ENCODE results near the gene FAM210A.

The FAM210A gene

DNA sequence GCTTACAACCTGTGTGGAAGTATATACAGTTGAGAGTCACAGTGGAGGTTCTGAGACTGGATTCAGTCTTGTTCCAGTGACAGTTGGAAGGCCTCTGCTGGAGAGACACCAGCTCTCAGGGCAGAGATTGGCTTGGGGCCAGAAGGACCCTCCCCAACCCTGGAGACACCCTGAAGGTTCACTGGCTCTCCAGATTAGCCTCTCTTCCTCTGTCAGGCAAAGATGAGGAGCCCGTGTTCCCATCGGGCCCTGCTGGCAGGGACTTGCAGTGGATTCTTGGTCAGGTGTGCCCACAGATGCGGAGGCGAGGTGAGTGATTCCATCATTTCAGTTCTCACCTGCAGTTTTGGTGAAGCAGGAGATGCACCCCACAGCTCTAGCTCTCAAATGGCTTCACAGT lies 78.6 kb downstream of the FAM210A start:
- no peaks in the 10 kb centered on the region for H3K79me2 ChIP-seq
- no peak overlapping the region for H3K27ac ChIP-seq
- H3K4me3 ChIP-seq (ENCODE audit: low read depth, low read length), result no peak overlapping the region
- H3K27me3 ChIP-seq (ENCODE audit: control insufficient read depth, insufficient read depth, low read length), result no peaks in the 10 kb centered on the region
- no peaks in the 10 kb centered on the region for H3K4me1 ChIP-seq
- no peak overlapping the region for H3K4me2 ChIP-seq (ENCODE audit: low read length)
- no peaks in the 10 kb centered on the region for H3K36me3 ChIP-seq (ENCODE audit: control insufficient read depth, insufficient read depth, low read length)
- TF ChIP-seq, protein P1, sequence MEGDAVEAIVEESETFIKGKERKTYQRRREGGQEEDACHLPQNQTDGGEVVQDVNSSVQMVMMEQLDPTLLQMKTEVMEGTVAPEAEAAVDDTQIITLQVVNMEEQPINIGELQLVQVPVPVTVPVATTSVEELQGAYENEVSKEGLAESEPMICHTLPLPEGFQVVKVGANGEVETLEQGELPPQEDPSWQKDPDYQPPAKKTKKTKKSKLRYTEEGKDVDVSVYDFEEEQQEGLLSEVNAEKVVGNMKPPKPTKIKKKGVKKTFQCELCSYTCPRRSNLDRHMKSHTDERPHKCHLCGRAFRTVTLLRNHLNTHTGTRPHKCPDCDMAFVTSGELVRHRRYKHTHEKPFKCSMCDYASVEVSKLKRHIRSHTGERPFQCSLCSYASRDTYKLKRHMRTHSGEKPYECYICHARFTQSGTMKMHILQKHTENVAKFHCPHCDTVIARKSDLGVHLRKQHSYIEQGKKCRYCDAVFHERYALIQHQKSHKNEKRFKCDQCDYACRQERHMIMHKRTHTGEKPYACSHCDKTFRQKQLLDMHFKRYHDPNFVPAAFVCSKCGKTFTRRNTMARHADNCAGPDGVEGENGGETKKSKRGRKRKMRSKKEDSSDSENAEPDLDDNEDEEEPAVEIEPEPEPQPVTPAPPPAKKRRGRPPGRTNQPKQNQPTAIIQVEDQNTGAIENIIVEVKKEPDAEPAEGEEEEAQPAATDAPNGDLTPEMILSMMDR (IDR thresholded peaks at IDR 0.05), result no peak
- H3K9me3 ChIP-seq (ENCODE audit: control insufficient read depth, low read length), result no peaks in the 10 kb centered on the region
- H3K9ac ChIP-seq, result no peak overlapping the region
- no peak overlapping the region for H2AFZ ChIP-seq

DNA sequence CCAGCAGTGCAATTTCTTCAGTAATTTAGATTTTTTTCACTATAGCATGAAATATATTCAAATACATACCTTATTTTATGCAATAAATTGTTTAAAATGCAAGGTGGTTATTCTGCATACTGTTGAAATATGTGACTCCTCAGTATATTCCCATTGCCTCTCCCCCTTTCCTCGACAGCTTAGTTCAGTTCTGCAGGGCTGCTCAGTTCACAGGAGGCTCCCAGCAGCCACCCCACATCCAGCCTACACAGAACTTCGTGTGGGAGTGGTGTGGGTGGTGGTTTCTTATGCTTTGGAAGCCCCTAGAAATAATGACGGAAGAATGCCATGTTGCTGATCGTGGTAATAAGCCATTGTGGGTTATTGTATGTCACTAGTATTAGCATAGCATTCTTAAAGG lies 79.7 kb downstream of the FAM210A start:
- TF ChIP-seq, protein P1 (IDR thresholded peaks at IDR 0.05), result no peak
- H2AFZ ChIP-seq, result no peak overlapping the region
- no peaks in the 10 kb centered on the region for H3K79me2 ChIP-seq
- no peaks in the 10 kb centered on the region for H3K36me3 ChIP-seq (ENCODE audit: control insufficient read depth, insufficient read depth, low read length)
- no peak overlapping the region for H3K4me3 ChIP-seq (ENCODE audit: low read depth, low read length)
- H3K27ac ChIP-seq, result no peak overlapping the region
- H3K4me2 ChIP-seq (ENCODE audit: low read length), result no peak overlapping the region
- no peaks in the 10 kb centered on the region for H3K4me1 ChIP-seq
- no peak overlapping the region for H3K9ac ChIP-seq
- no peaks in the 10 kb centered on the region for H3K9me3 ChIP-seq (ENCODE audit: control insufficient read depth, low read length)
- H3K27me3 ChIP-seq (ENCODE audit: control insufficient read depth, insufficient read depth, low read length), result no peaks in the 10 kb centered on the region

DNA sequence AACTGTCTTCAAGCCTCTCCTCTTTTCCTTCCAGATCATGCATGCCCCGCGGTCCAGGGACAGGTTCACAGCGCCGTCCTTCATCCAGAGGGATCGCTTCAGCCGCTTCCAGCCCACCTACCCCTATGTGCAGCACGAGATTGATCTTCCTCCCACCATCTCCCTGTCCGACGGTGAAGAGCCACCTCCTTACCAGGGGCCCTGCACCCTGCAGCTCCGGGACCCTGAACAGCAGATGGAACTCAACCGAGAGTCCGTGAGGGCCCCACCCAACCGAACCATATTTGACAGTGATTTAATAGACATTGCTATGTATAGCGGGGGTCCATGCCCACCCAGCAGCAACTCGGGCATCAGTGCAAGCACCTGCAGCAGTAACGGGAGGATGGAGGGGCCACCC lies 81.3 kb downstream of the FAM210A start:
- H3K9ac ChIP-seq, result no peak overlapping the region
- H3K4me1 ChIP-seq, result no peaks in the 10 kb centered on the region
- H3K36me3 ChIP-seq (ENCODE audit: control insufficient read depth, insufficient read depth, low read length), result no peaks in the 10 kb centered on the region
- H3K4me2 ChIP-seq (ENCODE audit: low read length), result no peak overlapping the region
- H3K9me3 ChIP-seq (ENCODE audit: control insufficient read depth, low read length), result no peaks in the 10 kb centered on the region
- no peak overlapping the region for H3K27ac ChIP-seq
- H3K27me3 ChIP-seq (ENCODE audit: control insufficient read depth, insufficient read depth, low read length), result no peaks in the 10 kb centered on the region
- no peak overlapping the region for H2AFZ ChIP-seq
- no peaks in the 10 kb centered on the region for H3K79me2 ChIP-seq
- no peak overlapping the region for H3K4me3 ChIP-seq (ENCODE audit: low read depth, low read length)
- TF ChIP-seq, protein P1 (IDR thresholded peaks at IDR 0.05), result no peak

DNA sequence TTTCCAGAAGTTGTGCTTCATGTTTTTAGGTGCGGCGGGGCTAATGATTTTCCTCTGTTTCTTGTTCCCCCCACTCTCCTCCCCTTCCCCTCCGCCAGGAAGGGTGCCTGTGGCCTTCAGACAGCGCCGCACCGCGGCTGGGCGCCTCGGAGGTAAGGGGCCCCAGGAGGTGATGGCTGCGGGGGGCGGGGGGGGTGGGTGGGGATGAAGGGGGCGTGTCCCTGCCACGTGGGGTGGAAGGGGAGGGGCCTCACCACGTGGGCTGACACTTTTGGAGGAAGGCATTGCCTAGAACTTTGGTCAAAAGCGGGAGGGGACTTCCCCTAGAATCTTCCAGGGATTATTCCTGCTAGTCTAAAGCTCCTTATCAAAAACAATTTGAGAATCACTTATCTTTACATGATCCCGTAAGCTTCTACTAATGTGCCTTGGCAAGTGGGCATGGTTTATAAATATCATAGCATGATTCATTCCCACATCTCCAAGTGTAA lies 83.1 kb downstream of the FAM210A start:
- Histone ChIP-seq H3K9ac (no peak overlapping the region), H2AFZ (no peak overlapping the region), H3K27me3 (ENCODE audit: control insufficient read depth, insufficient read depth, low read length) (no peaks in the 10 kb centered on the region), H3K27ac (no peak overlapping the region), H3K9me3 (ENCODE audit: control insufficient read depth, low read length) (no peaks in the 10 kb centered on the region), H3K4me3 (ENCODE audit: low read depth, low read length) (no peak overlapping the region), H3K79me2 (no peaks in the 10 kb centered on the region), H3K36me3 (ENCODE audit: control insufficient read depth, insufficient read depth, low read length) (no peaks in the 10 kb centered on the region), H3K4me1 (no peaks in the 10 kb centered on the region), H3K4me2 (ENCODE audit: low read length) (no peak overlapping the region)
- TF ChIP-seq, protein P1 (IDR thresholded peaks at IDR 0.05), result no peak

DNA sequence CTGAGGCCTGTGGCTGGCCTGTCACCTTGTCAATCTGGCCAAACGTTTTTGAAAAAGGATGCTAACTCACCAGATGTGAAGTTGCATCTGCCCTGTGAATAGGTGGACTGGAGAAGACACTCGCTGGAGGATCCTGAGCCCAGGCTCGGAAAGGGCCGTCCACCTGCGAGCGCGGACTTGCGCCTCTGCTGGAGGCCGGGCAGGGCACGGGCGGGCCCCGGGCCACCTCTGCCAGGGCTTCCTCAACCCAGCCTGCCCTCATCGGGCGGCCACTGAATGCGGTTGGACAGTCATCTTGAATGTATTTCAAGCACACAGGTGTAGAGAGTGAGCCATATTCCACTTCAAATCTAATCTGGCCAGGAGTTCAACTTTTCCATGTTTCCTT lies 83.9 kb downstream of the FAM210A start:
- H3K4me3 ChIP-seq (ENCODE audit: low read depth, low read length), result no peak overlapping the region
- no peak overlapping the region for H3K9ac ChIP-seq
- H3K27ac ChIP-seq, result peak overlapping the region; percentile 51
- H3K36me3 ChIP-seq (ENCODE audit: control insufficient read depth, insufficient read depth, low read length), result no peaks in the 10 kb centered on the region
- no peaks in the 10 kb centered on the region for H3K9me3 ChIP-seq (ENCODE audit: control insufficient read depth, low read length)
- TF ChIP-seq, protein P1 (IDR thresholded peaks at IDR 0.05), result no peak
- no peaks in the 10 kb centered on the region for H3K27me3 ChIP-seq (ENCODE audit: control insufficient read depth, insufficient read depth, low read length)
- no peaks in the 10 kb centered on the region for H3K4me1 ChIP-seq
- H2AFZ ChIP-seq, result no peak overlapping the region
- H3K79me2 ChIP-seq, result no peaks in the 10 kb centered on the region
- H3K4me2 ChIP-seq (ENCODE audit: low read length), result no peak overlapping the region
